WERI-Rb-1 (cell line): ENCODE measurements around the gene SOSTDC1.

Experiments
- DNase-seq: peaks from one replicate; pipeline ENCODE4 v3.0.0-alpha.2; 2020
- H3K27ac ChIP-seq: fragments of 250-450 bp; sonication (Bioruptor Pico); 2 replicates; pipeline ENCODE4 v1.5.1; 2020; ENCODE audit warnings: mild to moderate bottlenecking, moderate library complexity
- H3K27me3 ChIP-seq: fragments of 250-450 bp; sonication (Bioruptor Pico); 2 replicates; pipeline ENCODE4 v1.5.1; 2021; ENCODE audit warnings: mild to moderate bottlenecking, low read depth, moderate library complexity; ENCODE audit not compliant: insufficient read depth, severe bottlenecking
- H3K36me3 ChIP-seq: fragments of 250-450 bp; sonication (Bioruptor Pico); 2 replicates; pipeline ENCODE4 v1.5.1; 2020; ENCODE audit warnings: mild to moderate bottlenecking, moderate library complexity
- H3K4me3 ChIP-seq: 2 replicates; pipeline ENCODE4 v1.5.1; 2011; ENCODE audit warnings: low read depth, mild to moderate bottlenecking, control low read depth, low read length
- H3K9me3 ChIP-seq: fragments of 250-450 bp; sonication (Bioruptor Pico); 2 replicates; pipeline ENCODE4 v1.5.1; 2021; ENCODE audit warnings: mild to moderate bottlenecking, moderate library complexity; ENCODE audit not compliant: severe bottlenecking
- CTCF ChIP-seq: IDR thresholded peaks from 2 replicates; pipeline ENCODE4 v1.5.1; 2011; ENCODE audit warnings: low read depth, mild to moderate bottlenecking, control low read depth, inconsistent platforms, low read length

SOSTDC1 gene

DNA sequence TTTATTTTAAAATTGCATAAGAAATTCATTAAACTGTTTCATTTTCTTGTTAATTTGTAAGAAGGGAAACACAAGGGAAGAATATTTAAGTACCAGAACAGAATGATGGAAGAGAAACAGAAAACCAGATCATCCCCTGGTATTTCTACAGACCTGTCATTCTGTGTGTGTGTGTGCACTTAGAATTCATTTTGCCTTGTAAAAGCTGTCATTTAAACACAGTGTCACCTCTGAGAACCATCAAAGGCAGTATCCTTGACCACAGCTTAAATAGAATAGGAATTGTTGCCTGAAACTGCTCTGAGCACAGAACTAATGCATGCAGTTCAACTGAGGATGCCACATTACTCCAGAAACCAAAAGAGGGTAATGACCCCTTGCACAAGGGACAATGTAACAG is 37.4 kb downstream of the SOSTDC1 start:
- Histone ChIP-seq H3K9me3 (no peaks in the 10 kb centered on the region), H3K27ac (no peak overlapping the region), H3K36me3 (no peaks in the 10 kb centered on the region), H3K27me3 (no peaks in the 10 kb centered on the region), H3K4me3 (no peak overlapping the region)
- no peak for DNase-seq
- TF ChIP-seq CTCF: no peak

DNA sequence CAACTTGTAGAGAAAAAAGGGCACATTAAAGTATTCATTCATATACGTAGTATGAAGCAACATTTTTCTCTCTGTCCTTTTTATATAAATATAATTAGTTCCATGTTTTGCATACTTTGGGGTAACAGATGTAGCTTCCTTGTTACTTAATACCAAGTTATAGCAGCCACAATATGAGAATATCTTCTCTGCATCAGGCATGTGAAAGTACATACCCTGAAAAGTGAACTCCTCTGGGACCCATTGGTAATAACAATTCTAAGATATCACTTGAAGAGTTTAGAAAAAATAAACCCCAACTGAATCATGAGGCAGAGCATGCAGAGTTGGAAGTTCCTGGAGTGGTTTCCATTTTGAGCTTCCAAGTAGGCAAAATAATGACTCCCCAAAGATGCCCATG is 41.8 kb downstream of the SOSTDC1 start:
- Histone ChIP-seq H3K9me3 (no peaks in the 10 kb centered on the region), H3K4me3 (no peak overlapping the region), H3K27ac (no peak overlapping the region), H3K27me3 (no peaks in the 10 kb centered on the region), H3K36me3 (no peaks in the 10 kb centered on the region)
- no peak for TF ChIP-seq CTCF
- DNase-seq: no peak

GRCh38 chr7:16422917-16423316 is 42.6 kb downstream of the SOSTDC1 start:
- Histone ChIP-seq H3K9me3 (no peaks in the 10 kb centered on the region), H3K27me3 (no peaks in the 10 kb centered on the region), H3K27ac (no peak overlapping the region), H3K36me3 (no peaks in the 10 kb centered on the region), H3K4me3 (no peak overlapping the region)
- DNase-seq: no peak
- peak; percentile 10; the same call in 1 of the 2 replicates for TF ChIP-seq CTCF

GRCh38 chr7:16422103-16422435 is 43.5 kb downstream of the SOSTDC1 start:
- Histone ChIP-seq H3K27me3 (no peaks in the 10 kb centered on the region), H3K9me3 (no peaks in the 10 kb centered on the region), H3K4me3 (no peak overlapping the region), H3K27ac (no peak overlapping the region), H3K36me3 (no peaks in the 10 kb centered on the region)
- no peak for TF ChIP-seq CTCF
- no peak for DNase-seq

GRCh38 chr7:16421333-16422102 is 44.0 kb downstream of the SOSTDC1 start, which contains the start of gene CRPPA:
Gene CRPPA (minus strand): TSS chr7:16421538. CDS start chr7:16421322, 216 bp downstream.
- DNase-seq: peak; percentile 54
- Histone ChIP-seq H3K36me3 (no peaks in the 10 kb centered on the region), H3K9me3 (no peaks in the 10 kb centered on the region), H3K4me3 (peak within 1 kb of the TSS; percentile 80), H3K27me3 (no peaks in the 10 kb centered on the region), H3K27ac (peak within 1 kb of the TSS; percentile 73)
- no peak for TF ChIP-seq CTCF
